Neural cell (in vitro differentiated cells): ENCODE data around the gene KCTD21. TPM values are rescaled to one million over a fixed set of nuclear protein-coding genes. Genes with fewer than 3 reads are reported as not detected.

Experiments
- H2AFZ ChIP-seq: fragments of 200-600, 300-800 bp; sonication (generic), shearing (Covaris generic); 2 replicates; pipeline ENCODE4 v1.6.0; 2014; ENCODE audit warnings: low read depth, mild to moderate bottlenecking, antibody characterized with exemption, low read length, moderate library complexity
- H3F3A ChIP-seq: fragments of 200-600 bp; shearing (Covaris generic); 2 replicates; pipeline ENCODE4 v1.6.1; 2016; ENCODE audit warnings: mild to moderate bottlenecking, moderate library complexity, mixed read lengths, antibody characterized with exemption, low read length; ENCODE audit not compliant: insufficient read depth, poor library complexity, severe bottlenecking
- H3K27ac ChIP-seq: fragments of 200-600, 300-800 bp; sonication (generic), shearing (Covaris generic); 2 replicates; pipeline ENCODE4 v1.5.1; 2014; ENCODE audit warnings: mild to moderate bottlenecking, low read length, moderate library complexity
- H3K27me3 ChIP-seq: fragments of 300-800, 200-600 bp; sonication (generic), shearing (Covaris generic); 2 replicates; pipeline ENCODE4 v1.6.0; 2014; ENCODE audit warnings: mild to moderate bottlenecking, low read depth, low read length, moderate library complexity; ENCODE audit not compliant: insufficient read depth
- H3K36me3 ChIP-seq: fragments of 300-800, 200-600 bp; sonication (generic), shearing (Covaris generic); 2 replicates; pipeline ENCODE4 v1.5.1; 2014; ENCODE audit warnings: mild to moderate bottlenecking, antibody characterized with exemption, low read length, moderate library complexity; ENCODE audit not compliant: insufficient read depth
- H3K4me2 ChIP-seq: fragments of 300-800, 200-600 bp; sonication (generic), shearing (Covaris generic); 2 replicates; pipeline ENCODE4 v1.6.0; 2014; ENCODE audit warnings: mild to moderate bottlenecking, low read length
- H3K4me3 ChIP-seq: fragments of 300-800, 200-600 bp; sonication (generic), shearing (Covaris generic); 2 replicates; pipeline ENCODE4 v1.5.1; 2014; ENCODE audit warnings: mild to moderate bottlenecking, low read length, moderate library complexity
- H3K79me2 ChIP-seq: fragments of 200-600 bp; shearing (Covaris generic); replicated peaks from 2 replicates; pipeline ENCODE4 v1.6.0; 2014; ENCODE audit warnings: mild to moderate bottlenecking, low read length, moderate library complexity; ENCODE audit not compliant: insufficient read depth
- H3K9ac ChIP-seq: fragments of 300-800, 200-600 bp; sonication (generic), shearing (Covaris generic); 2 replicates; pipeline ENCODE4 v1.6.1; 2016; ENCODE audit warnings: mild to moderate bottlenecking, low read length, mixed read lengths
- H3K9me2 ChIP-seq: fragments of 200-600 bp; shearing (Covaris generic); 2 replicates; pipeline ENCODE4 v1.6.1; 2016; ENCODE audit warnings: mild to moderate bottlenecking, low read length, mixed read lengths; ENCODE audit not compliant: insufficient read depth
- H3K9me3 ChIP-seq: fragments of 200-600, 300-800 bp; sonication (generic), shearing (Covaris generic); 2 replicates; pipeline ENCODE4 v1.6.1; 2016; ENCODE audit warnings: mild to moderate bottlenecking, mixed run types, low read length, moderate library complexity, mixed read lengths
- H4K20me1 ChIP-seq: fragments of 200-600 bp; shearing (Covaris generic); 2 replicates; pipeline ENCODE4 v1.6.1; 2016; ENCODE audit warnings: mild to moderate bottlenecking, mixed run types; ENCODE audit not compliant: insufficient read depth
- CTCF ChIP-seq: fragments of 450-650 bp; IDR thresholded peaks from 2 replicates; pipeline ENCODE4 v1.5.1; 2014; ENCODE audit warnings: antibody characterized with exemption, mild to moderate bottlenecking, moderate library complexity; ENCODE audit not compliant: poor library complexity, severe bottlenecking
- EP300 ChIP-seq: fragments of 450-650 bp; conservative IDR thresholded peaks from 2 replicates; pipeline ENCODE4 v1.6.1; 2014; ENCODE audit warnings: antibody characterized with exemption, mild to moderate bottlenecking, moderate library complexity; ENCODE audit not compliant: poor library complexity, severe bottlenecking
- EZH2 ChIP-seq: fragments of 200-600, 300-800 bp; shearing (Covaris generic), sonication (generic); IDR thresholded peaks from 2 replicates; pipeline ENCODE4 v1.6.1; 2014; ENCODE audit warnings: antibody characterized with exemption, low read length, borderline replicate concordance, mild to moderate bottlenecking; ENCODE audit not compliant: insufficient read depth, poor library complexity, severe bottlenecking
- MXI1 ChIP-seq: fragments of 450-650 bp; conservative IDR thresholded peaks from 2 replicates; pipeline ENCODE4 v1.6.1; 2014; ENCODE audit warnings: antibody characterized with exemption, mild to moderate bottlenecking; ENCODE audit not compliant: poor library complexity, severe bottlenecking
- POLR2AphosphoS5 ChIP-seq: IDR thresholded peaks from 2 replicates; pipeline ENCODE4 v1.6.1; 2012
- RAD21 ChIP-seq: fragments of 450-650 bp; conservative IDR thresholded peaks from 2 replicates; pipeline ENCODE4 v1.6.1; 2014; ENCODE audit warnings: antibody characterized with exemption, mild to moderate bottlenecking, moderate library complexity
- REST ChIP-seq: IDR thresholded peaks from 2 replicates; pipeline ENCODE4 v1.6.1; 2012; ENCODE audit warnings: borderline replicate concordance
- SMC3 ChIP-seq: fragments of 450-650 bp; conservative IDR thresholded peaks from 2 replicates; pipeline ENCODE4 v1.6.1; 2014; ENCODE audit warnings: antibody characterized with exemption, mild to moderate bottlenecking, moderate library complexity; ENCODE audit not compliant: poor library complexity
- TAF1 ChIP-seq: IDR thresholded peaks from 2 replicates; pipeline ENCODE4 v1.6.1; 2012; ENCODE audit warnings: low read depth
- polyA plus RNA-seq: library from polyadenylated mRNA; depleted of rRNA; stranded (reverse); fragments of >200 nt; gene quantifications from 2 replicates; pipeline ENCODE4 v1.2.3, GENCODE V29; 2014

Gene KCTD21
- polyA plus RNA-seq, 1 donor from 2014 or later, result 1.4 TPM

- H2AFZ ChIP-seq, result peak within 1 kb of the TSS; percentile 81
- H3K9me2 ChIP-seq, result no peaks in the 10 kb centered on the region
- no peaks in the 10 kb centered on the region for H3F3A ChIP-seq
- H3K79me2 ChIP-seq, result peaks cover 8% of the 10 kb centered on the region
- peak within 1 kb of the TSS; percentile 99 for H3K4me2 ChIP-seq
- peak within 1 kb of the TSS; percentile 61 for H3K9ac ChIP-seq
- H3K9me3 ChIP-seq, result no peaks in the 10 kb centered on the region
- no peaks in the 10 kb centered on the region for H3K27me3 ChIP-seq
- H3K27ac ChIP-seq, result no peak within 1 kb of the TSS
- peak within 1 kb of the TSS; percentile 90 for H3K4me3 ChIP-seq
- TF ChIP-seq REST (no peak), EP300 (no peak), EZH2 (no peak), SMC3 (peak; percentile 52), TAF1 (no peak), POLR2AphosphoS5 (peak; percentile 67), MXI1 (peak; percentile 100), CTCF (peak; percentile 3), RAD21 (peak; percentile 47)
- no peaks in the 10 kb centered on the region for H3K36me3 ChIP-seq
- no peaks in the 10 kb centered on the region for H4K20me1 ChIP-seq
Measured at GRCh38 chr11:78139422-78140391, 48.7 kb downstream of the KCTD21 start, which contains the start of gene ALG8. TSS of gene ALG8 (minus strand) at chr11:78139626. CDS start at chr11:78139588, 38 bp downstream.

- H3K9me2 ChIP-seq, result no peaks in the 10 kb centered on the region
- H3K9me3 ChIP-seq, result no peaks in the 10 kb centered on the region
- H3K9ac ChIP-seq, result peak overlapping the region; percentile 61
- H3K36me3 ChIP-seq, result no peaks in the 10 kb centered on the region
- peak overlapping the region; percentile 81 for H2AFZ ChIP-seq
- no peaks in the 10 kb centered on the region for H4K20me1 ChIP-seq
- H3K79me2 ChIP-seq, result peaks cover 8% of the 10 kb centered on the region
- peak overlapping the region; percentile 90 for H3K4me3 ChIP-seq
- H3K4me2 ChIP-seq, result peak overlapping the region; percentile 99
- H3F3A ChIP-seq, result no peaks in the 10 kb centered on the region
- no peak overlapping the region for H3K27ac ChIP-seq
- TF ChIP-seq EP300 (no peak), MXI1 (no peak), RAD21 (no peak), POLR2AphosphoS5 (no peak), REST (no peak), EZH2 (no peak)
- H3K27me3 ChIP-seq, result no peaks in the 10 kb centered on the region
Measured at GRCh38 chr11:78138694-78139421, 49.6 kb downstream of the KCTD21 start.
